GM23338 (cell line): ENCODE results near the gene RIBC2. TPM values are rescaled to one million over a fixed set of nuclear protein-coding genes. Genes with fewer than 3 reads are reported as not detected.
"Not testable (repeated sequence)": the region's sequence is repeated elsewhere in the genome, so short reads cannot be mapped to it uniquely, and the experiment has no call there.

Source experiments
- ATAC-seq: fragments of 200-7000 bp; cut with Tn5 transposase; 3 replicates; pipeline ENCODE4 v1.9.1; 2020
- DNase-seq: peaks from one replicate; pipeline ENCODE4 v3.0.0-alpha.2; 2015; ENCODE audit warnings: low spot score
- H2AFZ ChIP-seq: fragments of 200-600 bp; sonication (generic); 2 replicates; pipeline ENCODE4 v1.8.0; 2016; ENCODE audit warnings: antibody characterized with exemption, mild to moderate bottlenecking, moderate library complexity
- H3F3A ChIP-seq: fragments of 200-600 bp; sonication (generic); replicated peaks from 2 replicates; pipeline ENCODE4 v1.8.0; 2017; ENCODE audit warnings: antibody characterized with exemption, mixed run types, low read depth
- H3K27ac ChIP-seq: fragments of 200-600 bp; sonication (generic); 2 replicates; pipeline ENCODE4 v1.6.1; 2016; ENCODE audit warnings: low read depth
- H3K27me3 ChIP-seq: fragments of 200-600 bp; sonication (generic); 2 replicates; pipeline ENCODE4 v1.8.0; 2016; ENCODE audit warnings: mild to moderate bottlenecking, mixed run types, moderate library complexity; ENCODE audit not compliant: insufficient read depth
- H3K36me3 ChIP-seq: fragments of 200-600 bp; sonication (generic); 2 replicates; pipeline ENCODE4 v1.8.0; 2016; ENCODE audit warnings: mild to moderate bottlenecking; ENCODE audit not compliant: insufficient read depth
- H3K4me1 ChIP-seq: fragments of 200-600 bp; sonication (generic); 2 replicates; pipeline ENCODE4 v1.8.0; 2016; ENCODE audit warnings: mild to moderate bottlenecking, moderate library complexity; ENCODE audit not compliant: insufficient read depth
- H3K4me2 ChIP-seq: fragments of 200-600 bp; sonication (generic); 2 replicates; pipeline ENCODE4 v1.7.1; 2017; ENCODE audit warnings: mixed run types
- H3K4me3 ChIP-seq: fragments of 200-600 bp; sonication (generic); 2 replicates; pipeline ENCODE4 v1.6.1; 2016; ENCODE audit warnings: mixed run types
- H3K79me2 ChIP-seq: fragments of 200-600 bp; sonication (generic); replicated peaks from 2 replicates; pipeline ENCODE4 v1.8.0; 2017; ENCODE audit warnings: mild to moderate bottlenecking; ENCODE audit not compliant: insufficient read depth
- H3K9me2 ChIP-seq: fragments of 200-600 bp; sonication (generic); 2 replicates; pipeline ENCODE4 v1.8.0; 2017; ENCODE audit not compliant: insufficient read depth
- H4K20me1 ChIP-seq: fragments of 200-600 bp; sonication (generic); replicated peaks from 2 replicates; pipeline ENCODE4 v1.8.0; 2017; ENCODE audit warnings: mild to moderate bottlenecking; ENCODE audit not compliant: insufficient read depth
- H3K27ac Mint-ChIP-seq: 2 replicates; pipeline ENCODE4 v1.8.0; 2020; ENCODE audit warnings: inconsistent platforms, mild to moderate bottlenecking, moderate library complexity, mixed read lengths
- H3K27me3 Mint-ChIP-seq: 3 replicates; pipeline ENCODE4 v1.8.0; 2022; ENCODE audit warnings: low read depth, mild to moderate bottlenecking, moderate library complexity, mixed read lengths, inconsistent platforms; ENCODE audit not compliant: insufficient read depth, poor library complexity
- H3K36me3 Mint-ChIP-seq: 3 replicates; pipeline ENCODE4 v1.8.0; 2021; ENCODE audit warnings: low read depth, mild to moderate bottlenecking, inconsistent platforms, moderate library complexity, mixed read lengths
- H3K4me1 Mint-ChIP-seq: 3 replicates; pipeline ENCODE4 v1.8.0; 2020; ENCODE audit warnings: mild to moderate bottlenecking, inconsistent platforms, mixed read lengths
- H3K4me3 Mint-ChIP-seq: 3 replicates; pipeline ENCODE4 v1.8.0; 2021; ENCODE audit warnings: moderate library complexity, mild to moderate bottlenecking, inconsistent platforms, mixed read lengths
- H3K9me3 Mint-ChIP-seq: 3 replicates; pipeline ENCODE4 v1.8.0; 2020; ENCODE audit warnings: moderate library complexity, mild to moderate bottlenecking, inconsistent platforms, mixed read lengths
- CREB1 ChIP-seq: fragments of 250-450 bp; sonication (Bioruptor Pico); IDR thresholded peaks from 2 replicates; pipeline ENCODE4 v1.5.0; 2020; ENCODE audit warnings: low read depth, mild to moderate bottlenecking, moderate library complexity
- EZH2 ChIP-seq: fragments of 200-600 bp; sonication (generic); IDR thresholded peaks from one replicate; pipeline ENCODE4 v1.8.0; 2017; ENCODE audit warnings: antibody characterized with exemption, mild to moderate bottlenecking, low read depth; ENCODE audit not compliant: unreplicated experiment
- EZH2phosphoT487 ChIP-seq: fragments of 200-600 bp; sonication (generic); IDR thresholded peaks from one replicate; pipeline ENCODE4 v1.8.1; 2018; ENCODE audit warnings: antibody characterized with exemption; ENCODE audit not compliant: unreplicated experiment
- JUNB ChIP-seq: IDR thresholded peaks from one replicate; pipeline ENCODE4 v1.6.1; 2016; ENCODE audit warnings: antibody characterized with exemption; ENCODE audit not compliant: unreplicated experiment
- NANOG ChIP-seq: IDR thresholded peaks from 2 replicates; pipeline ENCODE4 v1.6.1; 2016; ENCODE audit warnings: antibody characterized with exemption, borderline replicate concordance
- STAT1 ChIP-seq: IDR thresholded peaks from one replicate; pipeline ENCODE4 v1.6.1; 2016; ENCODE audit warnings: antibody characterized with exemption; ENCODE audit not compliant: unreplicated experiment
- ZNF114 ChIP-seq: fragments of 250-450 bp; sonication (Bioruptor Pico); IDR thresholded peaks from 2 replicates; pipeline ENCODE4 v1.5.0; 2020; ENCODE audit warnings: mild to moderate bottlenecking, moderate library complexity
- ZNF331 ChIP-seq: fragments of 250-450 bp; sonication (Bioruptor Pico); IDR thresholded peaks from 2 replicates; pipeline ENCODE4 v1.5.0; 2020; ENCODE audit warnings: low read depth, mild to moderate bottlenecking, moderate library complexity
- polyA plus RNA-seq: library from polyadenylated mRNA; unstranded; fragments of >200 nt; fragmentation: Nextera tagmentation; extraction: Ambion mirVana; gene quantifications from 2 replicates; pipeline ENCODE4 v1.2.1, GENCODE V29; 2016
- total RNA-seq: library from RNA; depleted of rRNA; stranded (reverse); fragments of >200 nt; shearing (Covaris generic); gene quantifications from 2 replicates; pipeline ENCODE4 v1.2.3, GENCODE V29; 2014
- TF ChIP-seq, protein P1 (sequence below), 2 experiments: fragments of 200-600 bp in 1 of 2; sonication (generic) in 1 of 2; conservative IDR thresholded peaks; 2 replicates each; pipeline versions ENCODE4 v1.5.1 to v1.6.1; 2016 to 2017; ENCODE audit warnings: antibody characterized with exemption in 2 of 2, low read depth in 2 of 2, mild to moderate bottlenecking in 2 of 2, moderate library complexity in 1 of 2
- TF ChIP-seq, protein P2 (sequence below): IDR thresholded peaks from one replicate; pipeline ENCODE4 v1.6.1; 2018; ENCODE audit warnings: antibody characterized with exemption; ENCODE audit not compliant: unreplicated experiment
- TF ChIP-seq, protein P3 (sequence below): IDR thresholded peaks from 2 replicates; pipeline ENCODE4 v1.6.1; 2016; ENCODE audit warnings: antibody characterized with exemption

The RIBC2 gene
- total and polyA plus RNA-seq, 2 experiments from 2014 or later, result 2.2 to 2.8 TPM

DNA sequence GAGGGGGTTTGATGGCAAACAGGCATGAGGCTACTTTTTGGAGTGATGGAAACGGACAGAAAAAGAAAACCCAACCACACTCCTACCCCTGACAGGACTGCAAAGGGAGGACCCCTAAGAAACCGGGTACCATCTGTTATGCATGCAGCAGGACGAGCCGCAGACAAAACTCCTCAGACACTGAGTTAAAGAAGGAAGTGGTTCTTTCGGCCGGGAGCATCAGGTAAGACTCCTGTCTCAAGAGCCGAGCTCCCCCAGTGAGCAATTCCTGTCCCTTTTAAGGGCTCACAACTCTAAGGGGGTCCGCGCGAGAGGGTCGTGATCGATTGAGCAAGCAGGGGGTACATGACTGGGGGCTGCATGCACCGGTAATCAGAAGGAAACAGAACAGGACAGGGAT is 27.2 kb downstream of the RIBC2 start:
- H3K36me3 ChIP-seq, result not testable (repeated sequence)

DNA sequence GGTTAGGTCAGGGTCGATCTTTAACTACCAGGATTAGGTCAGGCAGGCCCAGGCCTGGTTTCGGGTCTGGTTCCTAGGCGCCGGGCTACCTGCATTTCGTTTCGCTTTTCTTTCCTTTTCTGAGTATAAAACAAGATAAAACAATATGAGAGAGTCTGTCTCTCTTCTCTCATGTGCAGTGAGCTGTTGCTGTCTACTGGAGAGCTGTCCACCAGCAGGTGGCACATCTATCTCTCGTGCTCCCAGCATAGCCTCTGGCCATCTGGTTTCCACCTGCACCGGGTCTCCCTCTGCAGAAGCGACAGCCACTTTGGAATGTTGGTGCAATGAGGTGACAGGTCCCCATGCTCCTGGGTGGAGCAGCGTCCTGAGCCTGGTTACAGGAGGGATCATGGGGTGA is 27.6 kb downstream of the RIBC2 start:
- H2AFZ ChIP-seq, result no peak overlapping the region
- peaks cover 11% of the 10 kb centered on the region; the same call in 2 of the 3 replicates for H3K4me1 Mint-ChIP-seq
- no peak overlapping the region for H3K4me2 ChIP-seq
- no peak overlapping the region for H3K4me3 Mint-ChIP-seq
- DNase-seq (peak; percentile 77), ATAC-seq (peak; percentile 92)
- H3K27me3 Mint-ChIP-seq, result peaks cover 11% of the 10 kb centered on the region
- peaks cover 4% of the 10 kb centered on the region; the same call in 1 of the 2 replicates for H3K4me1 ChIP-seq
- no peak overlapping the region for H3K4me3 ChIP-seq
- H3F3A ChIP-seq, result no peaks in the 10 kb centered on the region
- H3K9me3 Mint-ChIP-seq, result peaks cover 7% of the 10 kb centered on the region; the same call in 2 of the 3 replicates
- no peaks in the 10 kb centered on the region for H3K36me3 ChIP-seq
- peaks cover 5% of the 10 kb centered on the region; the same call in 2 of the 3 replicates for H3K36me3 Mint-ChIP-seq
- no peaks in the 10 kb centered on the region for H4K20me1 ChIP-seq
- H3K79me2 ChIP-seq, result no peaks in the 10 kb centered on the region
- no peaks in the 10 kb centered on the region for H3K27me3 ChIP-seq
- H3K9me2 ChIP-seq, result no peaks in the 10 kb centered on the region
- no peak overlapping the region for H3K27ac ChIP-seq
- no peak overlapping the region for H3K27ac Mint-ChIP-seq
- no peak for TF ChIP-seq EZH2
- TF ChIP-seq, protein P1, sequence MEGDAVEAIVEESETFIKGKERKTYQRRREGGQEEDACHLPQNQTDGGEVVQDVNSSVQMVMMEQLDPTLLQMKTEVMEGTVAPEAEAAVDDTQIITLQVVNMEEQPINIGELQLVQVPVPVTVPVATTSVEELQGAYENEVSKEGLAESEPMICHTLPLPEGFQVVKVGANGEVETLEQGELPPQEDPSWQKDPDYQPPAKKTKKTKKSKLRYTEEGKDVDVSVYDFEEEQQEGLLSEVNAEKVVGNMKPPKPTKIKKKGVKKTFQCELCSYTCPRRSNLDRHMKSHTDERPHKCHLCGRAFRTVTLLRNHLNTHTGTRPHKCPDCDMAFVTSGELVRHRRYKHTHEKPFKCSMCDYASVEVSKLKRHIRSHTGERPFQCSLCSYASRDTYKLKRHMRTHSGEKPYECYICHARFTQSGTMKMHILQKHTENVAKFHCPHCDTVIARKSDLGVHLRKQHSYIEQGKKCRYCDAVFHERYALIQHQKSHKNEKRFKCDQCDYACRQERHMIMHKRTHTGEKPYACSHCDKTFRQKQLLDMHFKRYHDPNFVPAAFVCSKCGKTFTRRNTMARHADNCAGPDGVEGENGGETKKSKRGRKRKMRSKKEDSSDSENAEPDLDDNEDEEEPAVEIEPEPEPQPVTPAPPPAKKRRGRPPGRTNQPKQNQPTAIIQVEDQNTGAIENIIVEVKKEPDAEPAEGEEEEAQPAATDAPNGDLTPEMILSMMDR (conservative IDR thresholded peaks at IDR 0.05; ENCODE audit: low read depth in 2 of 2), result peak; percentile 61 to 80

More for the DNA sequence above, 27.2 kb downstream of the RIBC2 start:
- H3K79me2 ChIP-seq, H3K27ac ChIP-seq, H3K27ac Mint-ChIP-seq, ATAC-seq, H3K9me2 ChIP-seq, H3K4me3 Mint-ChIP-seq, DNase-seq, H4K20me1 ChIP-seq, H3K4me2 ChIP-seq, H3K4me1 ChIP-seq, H3K27me3 ChIP-seq, H3F3A ChIP-seq, H3K36me3 Mint-ChIP-seq, H3K4me3 ChIP-seq, H3K9me3 Mint-ChIP-seq, H2AFZ ChIP-seq: not testable (repeated sequence)
- Mint-ChIP-seq H3K27me3 (peaks cover 14% of the 10 kb centered on the region), H3K4me1 (peaks cover 11% of the 10 kb centered on the region; the same call in 2 of the 3 replicates)

DNA sequence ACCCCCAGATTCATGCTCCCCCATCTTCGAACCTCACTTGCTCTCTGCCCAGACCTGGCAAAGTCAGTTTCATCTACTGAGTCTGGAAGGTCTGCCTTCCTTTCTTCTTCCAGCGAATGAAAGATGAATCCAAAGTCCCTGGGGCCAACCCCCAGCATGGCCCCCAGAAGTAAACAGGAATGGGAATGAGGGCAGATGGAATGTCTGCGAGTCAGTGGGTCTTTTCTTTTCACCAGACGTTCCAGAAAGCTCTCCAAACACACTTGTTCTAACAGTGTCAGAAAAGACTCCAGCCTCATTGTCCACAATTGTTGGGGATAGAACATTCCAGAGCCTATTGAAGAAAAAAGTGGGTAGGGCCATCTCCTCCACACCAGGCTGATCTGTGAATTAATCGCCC is 28.6 kb downstream of the RIBC2 start:
- Histone ChIP-seq H3K9me2 (no peaks in the 10 kb centered on the region), H3K27me3 (no peaks in the 10 kb centered on the region), H3K79me2 (no peaks in the 10 kb centered on the region), H3K36me3 (no peaks in the 10 kb centered on the region), H3F3A (no peaks in the 10 kb centered on the region), H2AFZ (no peak overlapping the region), H4K20me1 (no peaks in the 10 kb centered on the region), H3K4me3 (no peak overlapping the region), H3K27ac (no peak overlapping the region), H3K4me2 (no peak overlapping the region), H3K4me1 (peaks cover 4% of the 10 kb centered on the region; the same call in 1 of the 2 replicates)
- H3K36me3 Mint-ChIP-seq, result peaks cover 4% of the 10 kb centered on the region; the same call in 1 of the 3 replicates
- ATAC-seq (no peak), DNase-seq (no peak)
- H3K4me3 Mint-ChIP-seq, result no peak overlapping the region
- TF ChIP-seq, protein P1 (conservative IDR thresholded peaks at IDR 0.05; ENCODE audit: low read depth in 2 of 2), result no peak
- TF ChIP-seq CREB1 (CRISPR knock-in tag) (no peak), JUNB (no peak), ZNF114 (CRISPR knock-in tag) (no peak), EZH2phosphoT487 (no peak), ZNF331 (no peak), EZH2 (no peak), STAT1 (no peak), NANOG (no peak)
- TF ChIP-seq, protein P2, sequence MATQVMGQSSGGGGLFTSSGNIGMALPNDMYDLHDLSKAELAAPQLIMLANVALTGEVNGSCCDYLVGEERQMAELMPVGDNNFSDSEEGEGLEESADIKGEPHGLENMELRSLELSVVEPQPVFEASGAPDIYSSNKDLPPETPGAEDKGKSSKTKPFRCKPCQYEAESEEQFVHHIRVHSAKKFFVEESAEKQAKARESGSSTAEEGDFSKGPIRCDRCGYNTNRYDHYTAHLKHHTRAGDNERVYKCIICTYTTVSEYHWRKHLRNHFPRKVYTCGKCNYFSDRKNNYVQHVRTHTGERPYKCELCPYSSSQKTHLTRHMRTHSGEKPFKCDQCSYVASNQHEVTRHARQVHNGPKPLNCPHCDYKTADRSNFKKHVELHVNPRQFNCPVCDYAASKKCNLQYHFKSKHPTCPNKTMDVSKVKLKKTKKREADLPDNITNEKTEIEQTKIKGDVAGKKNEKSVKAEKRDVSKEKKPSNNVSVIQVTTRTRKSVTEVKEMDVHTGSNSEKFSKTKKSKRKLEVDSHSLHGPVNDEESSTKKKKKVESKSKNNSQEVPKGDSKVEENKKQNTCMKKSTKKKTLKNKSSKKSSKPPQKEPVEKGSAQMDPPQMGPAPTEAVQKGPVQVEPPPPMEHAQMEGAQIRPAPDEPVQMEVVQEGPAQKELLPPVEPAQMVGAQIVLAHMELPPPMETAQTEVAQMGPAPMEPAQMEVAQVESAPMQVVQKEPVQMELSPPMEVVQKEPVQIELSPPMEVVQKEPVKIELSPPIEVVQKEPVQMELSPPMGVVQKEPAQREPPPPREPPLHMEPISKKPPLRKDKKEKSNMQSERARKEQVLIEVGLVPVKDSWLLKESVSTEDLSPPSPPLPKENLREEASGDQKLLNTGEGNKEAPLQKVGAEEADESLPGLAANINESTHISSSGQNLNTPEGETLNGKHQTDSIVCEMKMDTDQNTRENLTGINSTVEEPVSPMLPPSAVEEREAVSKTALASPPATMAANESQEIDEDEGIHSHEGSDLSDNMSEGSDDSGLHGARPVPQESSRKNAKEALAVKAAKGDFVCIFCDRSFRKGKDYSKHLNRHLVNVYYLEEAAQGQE, result no peak
- TF ChIP-seq, protein P3, sequence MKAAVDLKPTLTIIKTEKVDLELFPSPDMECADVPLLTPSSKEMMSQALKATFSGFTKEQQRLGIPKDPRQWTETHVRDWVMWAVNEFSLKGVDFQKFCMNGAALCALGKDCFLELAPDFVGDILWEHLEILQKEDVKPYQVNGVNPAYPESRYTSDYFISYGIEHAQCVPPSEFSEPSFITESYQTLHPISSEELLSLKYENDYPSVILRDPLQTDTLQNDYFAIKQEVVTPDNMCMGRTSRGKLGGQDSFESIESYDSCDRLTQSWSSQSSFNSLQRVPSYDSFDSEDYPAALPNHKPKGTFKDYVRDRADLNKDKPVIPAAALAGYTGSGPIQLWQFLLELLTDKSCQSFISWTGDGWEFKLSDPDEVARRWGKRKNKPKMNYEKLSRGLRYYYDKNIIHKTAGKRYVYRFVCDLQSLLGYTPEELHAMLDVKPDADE, result no peak
- H3K27ac Mint-ChIP-seq, result no peak overlapping the region
- H3K4me1 Mint-ChIP-seq, result peaks cover 11% of the 10 kb centered on the region; the same call in 2 of the 3 replicates
- H3K27me3 Mint-ChIP-seq, result peaks cover 8% of the 10 kb centered on the region
- peaks cover 5% of the 10 kb centered on the region; the same call in 2 of the 3 replicates for H3K9me3 Mint-ChIP-seq
